Esophagus squamous epithelium (tissue), 4 donors: ENCODE measurements around the gene ST3GAL2.

Experiments used
- POLR2A ChIP-seq, 4 donors: fragments of 450-650 bp; IDR thresholded peaks; one replicate each; pipeline ENCODE4 v1.6.1; 2017; ENCODE audit warnings: antibody characterized with exemption in 4 of 4, mild to moderate bottlenecking in 4 of 4, moderate library complexity in 3 of 4
- TF ChIP-seq, protein P1 (sequence below), 6 experiments: fragments of 450-650 bp in 4 of 6; fragments of 200-600 bp in 2 of 6; sonication (generic) in 2 of 6; IDR thresholded peaks; one replicate each; pipeline ENCODE4 v1.5.1; 2016 to 2019; ENCODE audit warnings: antibody characterized with exemption in 6 of 6, mild to moderate bottlenecking in 4 of 6, moderate library complexity in 4 of 6

DNA sequence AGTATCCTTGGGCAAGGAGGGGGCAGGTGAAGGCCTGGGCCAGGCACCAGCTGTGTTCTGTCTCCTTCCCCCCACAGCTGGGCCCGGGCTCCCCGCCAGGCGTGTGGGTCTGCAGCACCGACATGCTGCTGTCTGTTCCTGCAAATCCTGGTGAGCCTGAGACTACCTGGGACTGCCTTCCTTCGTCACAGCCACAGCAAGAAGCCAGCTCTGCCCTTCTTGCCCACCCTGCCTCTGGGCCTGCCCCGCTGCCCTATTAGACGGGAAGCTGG is 27.8 kb upstream of the ST3GAL2 start:
- TF ChIP-seq, protein P1, sequence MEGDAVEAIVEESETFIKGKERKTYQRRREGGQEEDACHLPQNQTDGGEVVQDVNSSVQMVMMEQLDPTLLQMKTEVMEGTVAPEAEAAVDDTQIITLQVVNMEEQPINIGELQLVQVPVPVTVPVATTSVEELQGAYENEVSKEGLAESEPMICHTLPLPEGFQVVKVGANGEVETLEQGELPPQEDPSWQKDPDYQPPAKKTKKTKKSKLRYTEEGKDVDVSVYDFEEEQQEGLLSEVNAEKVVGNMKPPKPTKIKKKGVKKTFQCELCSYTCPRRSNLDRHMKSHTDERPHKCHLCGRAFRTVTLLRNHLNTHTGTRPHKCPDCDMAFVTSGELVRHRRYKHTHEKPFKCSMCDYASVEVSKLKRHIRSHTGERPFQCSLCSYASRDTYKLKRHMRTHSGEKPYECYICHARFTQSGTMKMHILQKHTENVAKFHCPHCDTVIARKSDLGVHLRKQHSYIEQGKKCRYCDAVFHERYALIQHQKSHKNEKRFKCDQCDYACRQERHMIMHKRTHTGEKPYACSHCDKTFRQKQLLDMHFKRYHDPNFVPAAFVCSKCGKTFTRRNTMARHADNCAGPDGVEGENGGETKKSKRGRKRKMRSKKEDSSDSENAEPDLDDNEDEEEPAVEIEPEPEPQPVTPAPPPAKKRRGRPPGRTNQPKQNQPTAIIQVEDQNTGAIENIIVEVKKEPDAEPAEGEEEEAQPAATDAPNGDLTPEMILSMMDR (IDR thresholded peaks at IDR 0.05), result no peak
- no peak for TF ChIP-seq POLR2A (IDR thresholded peaks at IDR 0.05)
